Omental fat pad (tissue), 4 donors: Measurements from ENCODE around the gene ZNF764. TPM values are rescaled to one million over a fixed set of nuclear protein-coding genes. Genes with fewer than 3 reads are reported as not detected.

Source experiments
- ATAC-seq: fragments of 150-250 bp; one replicate; pipeline ENCODE4 v1.9.1; 2016; ENCODE audit warnings: mild to moderate bottlenecking, moderate library complexity; ENCODE audit not compliant: low FRiP score
- DNase-seq: peaks from one replicate; pipeline ENCODE4 v3.0.0-alpha.2; 2019; ENCODE audit warnings: low spot score
- total RNA-seq, 4 donors: library from RNA; depleted of rRNA; stranded (reverse); fragments of >200 nt; gene quantifications; one replicate each; pipeline ENCODE4 v1.1.0, GENCODE V29; 2016
- TF ChIP-seq, protein P1 (sequence below), 3 donors: fragments of 450-650 bp; IDR thresholded peaks; one replicate each; pipeline ENCODE4 v1.5.1; 2016 to 2017; ENCODE audit warnings: antibody characterized with exemption in 3 of 3, mild to moderate bottlenecking in 3 of 3, moderate library complexity in 2 of 3

Gene ZNF764
- total RNA-seq, 4 donors from 2014 or later = 4.5 to 15.9 (median 10.1) TPM

DNA sequence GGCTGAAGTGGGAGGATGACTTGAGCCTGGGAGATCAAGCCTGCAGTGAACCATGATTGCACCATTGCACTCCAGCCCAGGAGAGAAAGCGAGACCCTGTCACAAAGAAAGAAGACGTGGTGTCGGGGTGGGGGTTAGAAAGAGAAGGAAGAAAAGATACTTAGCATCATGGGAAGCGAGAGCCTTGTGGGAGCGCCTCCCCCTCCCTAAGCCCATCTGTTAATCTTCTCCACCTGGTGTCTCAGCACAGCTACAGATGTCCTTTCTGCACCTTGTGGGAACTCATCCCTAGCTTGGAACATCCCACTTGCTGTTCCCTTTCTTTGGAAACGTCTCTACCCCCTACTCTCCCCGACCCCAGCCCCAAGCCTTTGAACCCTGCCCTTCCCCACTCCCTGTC lies 7.4 kb upstream of the ZNF764 start:
- TF ChIP-seq, protein P1, sequence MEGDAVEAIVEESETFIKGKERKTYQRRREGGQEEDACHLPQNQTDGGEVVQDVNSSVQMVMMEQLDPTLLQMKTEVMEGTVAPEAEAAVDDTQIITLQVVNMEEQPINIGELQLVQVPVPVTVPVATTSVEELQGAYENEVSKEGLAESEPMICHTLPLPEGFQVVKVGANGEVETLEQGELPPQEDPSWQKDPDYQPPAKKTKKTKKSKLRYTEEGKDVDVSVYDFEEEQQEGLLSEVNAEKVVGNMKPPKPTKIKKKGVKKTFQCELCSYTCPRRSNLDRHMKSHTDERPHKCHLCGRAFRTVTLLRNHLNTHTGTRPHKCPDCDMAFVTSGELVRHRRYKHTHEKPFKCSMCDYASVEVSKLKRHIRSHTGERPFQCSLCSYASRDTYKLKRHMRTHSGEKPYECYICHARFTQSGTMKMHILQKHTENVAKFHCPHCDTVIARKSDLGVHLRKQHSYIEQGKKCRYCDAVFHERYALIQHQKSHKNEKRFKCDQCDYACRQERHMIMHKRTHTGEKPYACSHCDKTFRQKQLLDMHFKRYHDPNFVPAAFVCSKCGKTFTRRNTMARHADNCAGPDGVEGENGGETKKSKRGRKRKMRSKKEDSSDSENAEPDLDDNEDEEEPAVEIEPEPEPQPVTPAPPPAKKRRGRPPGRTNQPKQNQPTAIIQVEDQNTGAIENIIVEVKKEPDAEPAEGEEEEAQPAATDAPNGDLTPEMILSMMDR (IDR thresholded peaks at IDR 0.05) = no peak
- ATAC-seq (no peak), DNase-seq (no peak)

DNA sequence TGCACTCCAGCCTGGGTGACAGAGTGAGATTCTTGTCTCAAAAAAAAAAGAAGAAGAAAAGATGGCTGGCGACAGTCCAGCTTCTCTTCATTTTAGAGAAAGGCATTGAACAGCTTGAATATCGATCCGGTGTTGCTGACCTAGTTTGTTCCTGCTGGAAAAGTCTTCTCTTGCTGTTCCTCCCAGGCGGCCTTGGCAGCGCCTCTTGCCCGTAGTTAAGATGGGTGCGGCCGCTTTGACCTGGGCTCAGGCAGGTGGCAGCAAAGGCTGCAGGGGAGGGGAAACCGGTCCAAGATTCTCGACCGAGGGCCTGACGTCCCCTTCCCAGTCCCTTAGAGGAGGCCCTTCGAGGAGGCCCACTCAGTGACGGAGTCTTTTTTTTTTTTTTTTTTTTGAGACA lies 3.8 kb upstream of the ZNF764 start:
- TF ChIP-seq, protein P1 (IDR thresholded peaks at IDR 0.05) = no peak
- DNase-seq (no peak), ATAC-seq (no peak)

GRCh38 chr16:30561089-30561816 lies 3.1 kb upstream of the ZNF764 start:
- TF ChIP-seq, protein P1 (IDR thresholded peaks at IDR 0.05) = no peak
- ATAC-seq (no peak), DNase-seq (no peak)

DNA sequence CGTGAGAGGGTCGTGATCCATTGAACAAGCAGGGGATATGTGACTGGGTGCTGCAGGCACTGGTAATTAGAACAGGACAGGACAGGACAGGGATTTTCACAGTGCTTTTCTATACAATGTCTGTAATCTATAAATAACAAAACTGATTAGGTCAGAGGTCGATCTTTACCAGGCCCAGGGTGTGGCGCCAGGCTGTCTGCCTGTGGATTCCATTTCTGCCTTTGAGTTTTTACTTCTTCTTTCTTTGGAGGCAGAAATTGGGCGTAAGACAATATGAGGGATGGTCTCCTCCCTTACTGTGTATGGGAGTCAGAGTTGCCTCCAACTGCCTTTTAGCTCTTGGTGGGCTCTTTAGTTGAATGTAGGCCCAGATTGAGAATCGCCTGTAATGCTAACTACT lies 1.5 kb upstream of the ZNF764 start:
- TF ChIP-seq, protein P1 (IDR thresholded peaks at IDR 0.05) = no peak
- DNase-seq (no peak), ATAC-seq (no peak)

GRCh38 chr16:30558789-30559377 lies 709 bp upstream of the ZNF764 start:
- TF ChIP-seq, protein P1 (IDR thresholded peaks at IDR 0.05) = no peak
- ATAC-seq (no peak), DNase-seq (no peak)

- ATAC-seq (no peak), DNase-seq (no peak)
- TF ChIP-seq, protein P1 (IDR thresholded peaks at IDR 0.05) = no peak
Observed at GRCh38 chr16:30557707-30557956, 542 bp downstream of the ZNF764 start.

- ATAC-seq (no peak), DNase-seq (no peak)
- TF ChIP-seq, protein P1 (IDR thresholded peaks at IDR 0.05) = no peak
Observed at GRCh38 chr16:30556125-30556473, 2.1 kb downstream of the ZNF764 start.
